SK-N-SH (cell line): ENCODE data around the gene ASGR1. TPM values are rescaled to one million over a fixed set of nuclear protein-coding genes. Genes with fewer than 3 reads are reported as not detected.
A peak's percentile ranks its signal among the peaks of the same experiment; 100 is the strongest.

Experiments used
- CTCF ChIA-PET: fragments of 300-600, 350-600 bp; formaldehyde crosslinking; extraction: SDS; loops from one replicate; lab custom pipeline; 2021; lab: Yijun Ruan, JAX
- POLR2A ChIA-PET: fragments of 350-600 bp; sonication (Branson Sonifier 250); formaldehyde crosslinking; extraction: SDS; loops from one replicate; lab custom pipeline; 2020; ENCODE audit warnings: antibody characterized with exemption, inconsistent platforms; lab: Yijun Ruan, JAX
- DNase-seq: peaks from one replicate; pipeline ENCODE4 v3.0.0; 2012
- H2AFZ ChIP-seq: fragments of 200-600 bp; sonication (generic); 2 replicates; pipeline ENCODE4 v1.8.1; 2016; ENCODE audit warnings: antibody characterized with exemption, mild to moderate bottlenecking, low read depth
- H3F3A ChIP-seq: fragments of 200-600 bp; sonication (generic); replicated peaks from 2 replicates; pipeline ENCODE3; 2016; ENCODE audit warnings: antibody characterized with exemption, mild to moderate bottlenecking; ENCODE audit not compliant: insufficient read depth
- H3K27ac ChIP-seq, 2 experiments: fragments of 200-500 bp in 1 of 2; fragments of 200-600 bp in 1 of 2; sonication (Bioruptor generic) in 1 of 2; sonication (generic), shearing (Covaris generic) in 1 of 2; 2 replicates each; pipeline versions ENCODE4 v1.5.1 to v1.6.1; 2014 to 2016; ENCODE audit warnings: low read depth in 2 of 2, inconsistent platforms in 1 of 2, low read length in 1 of 2, mild to moderate bottlenecking in 1 of 2, mixed read lengths in 1 of 2
- H3K27me3 ChIP-seq: fragments of 200-600 bp; sonication (generic), shearing (Covaris generic); 2 replicates; pipeline ENCODE4 v1.6.1; 2016; ENCODE audit warnings: mixed run types; ENCODE audit not compliant: insufficient read depth
- H3K36me3 ChIP-seq, 2 experiments: fragments of 200-500 bp in 1 of 2; fragments of 200-600 bp in 1 of 2; sonication (Bioruptor generic) in 1 of 2; sonication (generic) in 1 of 2; replicated peaks in 1 of 2; 2 replicates each; pipeline versions ENCODE3 to v1.5.1; 2014 to 2016; ENCODE audit warnings: low read length in 1 of 2, mild to moderate bottlenecking in 1 of 2; ENCODE audit not compliant: insufficient read depth in 2 of 2, control insufficient read depth in 1 of 2
- H3K4me1 ChIP-seq, 2 experiments: fragments of 200-500 bp in 1 of 2; fragments of 200-600 bp in 1 of 2; sonication (Bioruptor generic) in 1 of 2; sonication (generic), shearing (Covaris generic) in 1 of 2; 2 replicates each; pipeline versions ENCODE4 v1.5.1 to v1.6.1; 2014 to 2016; ENCODE audit warnings: low read depth in 1 of 2, low read length in 1 of 2, mixed run types in 1 of 2; ENCODE audit not compliant: insufficient read depth in 2 of 2, control insufficient read depth in 1 of 2
- H3K4me2 ChIP-seq: fragments of 200-600 bp; sonication (generic), shearing (Covaris generic); 2 replicates; pipeline ENCODE4 v1.6.1; 2017; ENCODE audit warnings: mixed run types
- H3K4me3 ChIP-seq, 2 experiments: fragments of 200-500 bp in 1 of 2; fragments of 200-600 bp in 1 of 2; sonication (Bioruptor generic) in 1 of 2; sonication (generic), shearing (Covaris generic) in 1 of 2; 2 replicates each; pipeline versions ENCODE4 v1.5.1 to v1.8.1; 2014 to 2016; ENCODE audit warnings: low read depth in 2 of 2, inconsistent platforms in 1 of 2, low read length in 1 of 2, mild to moderate bottlenecking in 1 of 2, mixed read lengths in 1 of 2, moderate library complexity in 1 of 2
- H3K79me2 ChIP-seq: fragments of 200-600 bp; sonication (generic); 2 replicates; pipeline ENCODE4 v1.8.1; 2017; ENCODE audit warnings: mild to moderate bottlenecking; ENCODE audit not compliant: insufficient read depth
- H3K9ac ChIP-seq: fragments of 200-600 bp; sonication (generic); 2 replicates; pipeline ENCODE4 v1.6.1; 2017; ENCODE audit warnings: mixed run types
- H3K9me2 ChIP-seq: fragments of 200-600 bp; sonication (generic); 2 replicates; pipeline ENCODE4 v1.6.1; 2017; ENCODE audit warnings: mixed run types
- H3K9me3 ChIP-seq: fragments of 200-600 bp; sonication (generic); 2 replicates; pipeline ENCODE4 v1.6.1; 2017; ENCODE audit warnings: mixed run types, mild to moderate bottlenecking, moderate library complexity
- H4K20me1 ChIP-seq: fragments of 200-600 bp; sonication (generic); 2 replicates; pipeline ENCODE4 v1.6.1; 2017; ENCODE audit warnings: mild to moderate bottlenecking, mixed run types; ENCODE audit not compliant: insufficient read depth
- CHD2 ChIP-seq: fragments of 150-350 bp; IDR thresholded peaks from 2 replicates; pipeline ENCODE4 v1.6.1; 2018; ENCODE audit warnings: low read length; ENCODE audit not compliant: partially characterized antibody
- ELF1 ChIP-seq: IDR thresholded peaks from 2 replicates; pipeline ENCODE4 v1.4.0; 2012
- EZH2phosphoT487 ChIP-seq: fragments of 200-600 bp; sonication (generic); IDR thresholded peaks from 2 replicates; pipeline ENCODE4 v1.6.1; 2017; ENCODE audit warnings: low read depth, mixed run types, mild to moderate bottlenecking, antibody characterized with exemption, moderate library complexity, borderline replicate concordance
- FOSL2 ChIP-seq: IDR thresholded peaks from 2 replicates; pipeline ENCODE4 v1.4.0; 2012; ENCODE audit warnings: low read depth, mild to moderate bottlenecking, moderate library complexity, borderline replicate concordance
- FOXM1 ChIP-seq: IDR thresholded peaks from 2 replicates; pipeline ENCODE4 v1.4.0; 2012; ENCODE audit warnings: low read depth, mild to moderate bottlenecking
- JUND ChIP-seq: IDR thresholded peaks from 2 replicates; pipeline ENCODE4 v1.4.0; 2012
- MXI1 ChIP-seq: IDR thresholded peaks from 2 replicates; pipeline ENCODE4 v1.6.1; 2012; ENCODE audit warnings: mild to moderate bottlenecking, low read depth, low read length, improper control_type of control experiment
- POLR2AphosphoS5 ChIP-seq: IDR thresholded peaks from 2 replicates; pipeline ENCODE4 v1.6.1; 2012; ENCODE audit warnings: low read depth, low read length
- RFX5 ChIP-seq: IDR thresholded peaks from 2 replicates; pipeline ENCODE4 v1.6.1; 2012; ENCODE audit warnings: mild to moderate bottlenecking, improper control_type of control experiment, low read length
- YY1 ChIP-seq: IDR thresholded peaks from 2 replicates; pipeline ENCODE4 v1.4.0; 2012; ENCODE audit warnings: low read depth, mild to moderate bottlenecking
- WGBS: methylation state at CpG from one replicate; pipeline ENCODE4 v1.1.6; 2017; ENCODE audit warnings: low lambda C conversion rate; 5-methylcytosine and 5-hydroxymethylcytosine counted together
- polyA plus RNA-seq, 3 experiments: library from polyadenylated mRNA; depleted of rRNA; stranded (reverse); fragments of >200 nt; gene quantifications; 2 replicates each; pipeline ENCODE4 v1.2.3, GENCODE V29; 2012
- TF ChIP-seq, protein P1 (sequence below): IDR thresholded peaks from 2 replicates; pipeline ENCODE4 v1.4.0; 2012; ENCODE audit warnings: low read depth, borderline replicate concordance
- TF ChIP-seq, protein P2 (sequence below): IDR thresholded peaks from 2 replicates; pipeline ENCODE4; 2012

The ASGR1 gene
- polyA plus RNA-seq, 1 of the 3 experiments (the other 2 are of a cell fraction): 2.1 TPM

DNA sequence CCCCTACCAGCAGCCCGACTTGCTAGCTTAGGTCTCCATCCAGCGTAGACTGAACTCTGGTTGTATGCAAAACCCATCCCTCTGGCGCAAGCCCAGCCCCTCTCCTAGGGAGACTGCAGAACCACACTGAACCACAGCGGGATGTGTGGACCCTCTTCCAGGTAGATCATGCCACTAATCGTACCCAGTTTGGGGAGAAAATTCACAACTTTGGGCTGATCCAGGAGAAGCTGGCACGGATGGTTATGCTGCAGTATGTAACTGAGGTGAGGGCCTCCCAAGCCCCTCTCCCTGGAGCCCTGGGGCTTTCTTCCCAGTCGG lies 43.8 kb upstream of the ASGR1 start:
- no peak overlapping the region for H3K9ac ChIP-seq
- no peak overlapping the region for H3K4me3 ChIP-seq
- H2AFZ ChIP-seq: no peak overlapping the region
- no peaks in the 10 kb centered on the region; the same call in 1 of the 2 replicates for H4K20me1 ChIP-seq
- CTCF ChIA-PET: interaction anchor here (3.5 kb wide), 1 partner anchor 8 kb away, joined by 15 read pairs; no protein-coding TSS in a partner anchor
- H3K4me2 ChIP-seq: no peak overlapping the region
- H3K27ac ChIP-seq: 0 out of 4 replicates have a peak overlapping the region, but pooled peaks of 1 of the 2 experiments have one; percentile 11
- H3K27me3 ChIP-seq: no peaks in the 10 kb centered on the region
- 84% methylated on average over 7 of the region's 7 CpGs for WGBS
- DNase-seq: no peak
- TF ChIP-seq YY1: no peak
- TF ChIP-seq MXI1: no peak
- TF ChIP-seq CHD2: peak; percentile 19
- TF ChIP-seq, protein P1, sequence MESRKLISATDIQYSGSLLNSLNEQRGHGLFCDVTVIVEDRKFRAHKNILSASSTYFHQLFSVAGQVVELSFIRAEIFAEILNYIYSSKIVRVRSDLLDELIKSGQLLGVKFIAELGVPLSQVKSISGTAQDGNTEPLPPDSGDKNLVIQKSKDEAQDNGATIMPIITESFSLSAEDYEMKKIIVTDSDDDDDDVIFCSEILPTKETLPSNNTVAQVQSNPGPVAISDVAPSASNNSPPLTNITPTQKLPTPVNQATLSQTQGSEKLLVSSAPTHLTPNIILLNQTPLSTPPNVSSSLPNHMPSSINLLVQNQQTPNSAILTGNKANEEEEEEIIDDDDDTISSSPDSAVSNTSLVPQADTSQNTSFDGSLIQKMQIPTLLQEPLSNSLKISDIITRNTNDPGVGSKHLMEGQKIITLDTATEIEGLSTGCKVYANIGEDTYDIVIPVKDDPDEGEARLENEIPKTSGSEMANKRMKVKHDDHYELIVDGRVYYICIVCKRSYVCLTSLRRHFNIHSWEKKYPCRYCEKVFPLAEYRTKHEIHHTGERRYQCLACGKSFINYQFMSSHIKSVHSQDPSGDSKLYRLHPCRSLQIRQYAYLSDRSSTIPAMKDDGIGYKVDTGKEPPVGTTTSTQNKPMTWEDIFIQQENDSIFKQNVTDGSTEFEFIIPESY: no peak
- TF ChIP-seq, protein P2, sequence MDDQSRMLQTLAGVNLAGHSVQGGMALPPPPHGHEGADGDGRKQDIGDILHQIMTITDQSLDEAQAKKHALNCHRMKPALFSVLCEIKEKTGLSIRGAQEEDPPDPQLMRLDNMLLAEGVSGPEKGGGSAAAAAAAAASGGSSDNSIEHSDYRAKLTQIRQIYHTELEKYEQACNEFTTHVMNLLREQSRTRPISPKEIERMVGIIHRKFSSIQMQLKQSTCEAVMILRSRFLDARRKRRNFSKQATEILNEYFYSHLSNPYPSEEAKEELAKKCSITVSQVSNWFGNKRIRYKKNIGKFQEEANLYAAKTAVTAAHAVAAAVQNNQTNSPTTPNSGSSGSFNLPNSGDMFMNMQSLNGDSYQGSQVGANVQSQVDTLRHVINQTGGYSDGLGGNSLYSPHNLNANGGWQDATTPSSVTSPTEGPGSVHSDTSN: 0 out of 2 replicates have a peak, but pooled peaks have one; percentile 0
- no peak for TF ChIP-seq FOSL2
- TF ChIP-seq JUND: peak; percentile 22; the same call in 1 of the 2 replicates
- TF ChIP-seq FOXM1: no peak
- peaks cover 39% of the 10 kb centered on the region for H3F3A ChIP-seq
- peaks cover 22% of the 10 kb centered on the region for H3K79me2 ChIP-seq
- no peaks in the 10 kb centered on the region for H3K9me2 ChIP-seq
- POLR2A ChIA-PET: interaction anchor here (4.9 kb wide), 1 partner anchor 12 kb away, joined by 27 read pairs; the partner anchor contains the start of gene DVL2
- peaks cover 28 to 57% of the 10 kb centered on the region in 2 experiments for H3K36me3 ChIP-seq
- peaks cover 12 to 32% of the 10 kb centered on the region in 2 experiments; a peak in 2 of 4 replicates for H3K4me1 ChIP-seq
- no peaks in the 10 kb centered on the region for H3K9me3 ChIP-seq

DNA sequence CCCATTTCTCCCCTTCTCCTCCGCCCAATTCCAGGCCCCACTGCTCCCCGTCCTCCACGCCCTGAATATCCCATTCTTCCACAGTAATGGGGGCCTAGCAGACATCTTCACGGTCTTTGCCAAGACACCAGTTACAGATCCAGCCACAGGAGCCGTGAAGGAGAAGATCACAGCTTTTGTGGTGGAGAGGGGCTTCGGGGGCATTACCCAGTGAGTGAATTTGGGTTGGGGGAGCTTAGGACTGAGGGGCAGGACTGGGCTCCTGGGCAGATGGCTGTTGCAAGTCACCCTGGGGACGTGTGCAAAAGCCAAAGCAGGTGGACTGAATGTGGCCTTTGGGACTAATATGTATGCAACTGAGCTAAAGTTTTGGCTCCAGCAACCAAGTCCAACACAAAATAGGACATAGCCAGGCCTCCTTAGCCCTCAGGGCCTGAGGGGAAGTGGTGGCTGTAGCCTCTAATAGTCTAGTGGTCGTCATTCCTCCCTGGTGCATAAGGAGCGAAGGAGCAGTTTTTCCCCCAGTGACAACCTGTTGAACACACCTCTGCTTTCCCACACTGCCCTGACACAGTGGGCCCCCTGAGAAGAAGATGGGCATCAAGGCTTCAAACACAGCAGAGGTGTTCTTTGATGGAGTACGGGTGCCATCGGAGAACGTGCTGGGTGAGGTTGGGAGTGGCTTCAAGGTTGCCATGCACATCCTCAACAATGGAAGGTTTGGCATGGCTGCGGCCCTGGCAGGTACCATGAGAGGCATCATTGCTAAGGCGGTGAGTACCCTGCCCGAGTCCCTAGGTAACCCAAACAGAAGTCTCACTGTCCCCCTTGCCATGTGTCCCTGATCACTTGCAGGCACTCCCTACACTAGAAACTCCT lies 43.2 kb upstream of the ASGR1 start:
- Histone ChIP-seq H3K4me3 (no peak overlapping the region), H3K27me3 (no peaks in the 10 kb centered on the region), H3F3A (peaks cover 39% of the 10 kb centered on the region), H2AFZ (no peak overlapping the region), H4K20me1 (no peaks in the 10 kb centered on the region; the same call in 1 of the 2 replicates), H3K9me3 (no peaks in the 10 kb centered on the region), H3K27ac (peak overlapping the region in 1 of 2 experiments; percentile 9; a peak in 1 of 4 replicates), H3K36me3 (peaks cover 28 to 51% of the 10 kb centered on the region in 2 experiments), H3K79me2 (peaks cover 26% of the 10 kb centered on the region), H3K4me1 (peaks cover 16 to 35% of the 10 kb centered on the region in 2 experiments; a peak in 2 of 4 replicates), H3K9ac (no peak overlapping the region), H3K9me2 (no peaks in the 10 kb centered on the region), H3K4me2 (peak overlapping the region; percentile 100; the same call in 1 of the 2 replicates)
- ChIA-PET CTCF (interaction anchor here (0.6 to 4.3 kb wide), 6 partner anchors 8 to 176 kb away, joined by 3 to 29 read pairs (median 9); partner anchors contain the start of genes DVL2 and PHF23), POLR2A (interaction anchor here (1.0 to 4.9 kb wide), 4 partner anchors 10 to 29 kb away, joined by 4 to 27 read pairs (median 8); partner anchors contain the start of genes CTDNEP1, DVL2 and ELP5)
- no peak for TF ChIP-seq ELF1
- TF ChIP-seq RFX5: no peak
- 0 out of 2 replicates have a peak, but pooled peaks have one; percentile 5 for TF ChIP-seq POLR2AphosphoS5
- TF ChIP-seq, protein P2: 0 out of 2 replicates have a peak, but pooled peaks have one; percentile 3
- no peak for TF ChIP-seq EZH2phosphoT487
- 88% methylated on average over 12 of the region's 15 CpGs for WGBS
- DNase-seq: no peak
